ENCODE data around the gene S1PR3. TPM values are rescaled to one million over a fixed set of nuclear protein-coding genes. Genes with fewer than 3 reads are reported as not detected.

S1PR3 gene
- total and polyA plus RNA-seq, 9 donors = 14.7 to 54.7 (median 34.6) TPM

- peaks cover 29% of the 10 kb centered on the region for H3K36me3 ChIP-seq (ENCODE audit: control insufficient read depth, insufficient read depth, low read length)
- H3K27me3 ChIP-seq (ENCODE audit: control insufficient read depth, insufficient read depth, low read length) = peaks cover 5% of the 10 kb centered on the region
- H3K4me3 ChIP-seq (ENCODE audit: low read length) = no peak overlapping the region
- H3K4me1 ChIP-seq (ENCODE audit: control insufficient read depth, insufficient read depth, low read length) = peaks cover 65% of the 10 kb centered on the region
- no peak for DNase-seq
- H3K9me3 ChIP-seq (replicated peaks; ENCODE audit: control insufficient read depth, low read depth, low read length) = no peaks in the 10 kb centered on the region
- WGBS (ENCODE audit: insufficient coverage) = 61% methylated on average over 8 of the region's 8 CpGs
- no peak overlapping the region for H3K27ac ChIP-seq (ENCODE audit: low read length)
Observed at GRCh38 chr9:88997646-88998045, 6.4 kb downstream of the S1PR3 start.

GRCh38 chr9:88998503-88998902, 7.2 kb downstream of the S1PR3 start:
- peaks cover 32% of the 10 kb centered on the region for H3K36me3 ChIP-seq (ENCODE audit: control insufficient read depth, insufficient read depth, low read length)
- no peaks in the 10 kb centered on the region for H3K9me3 ChIP-seq (replicated peaks; ENCODE audit: control insufficient read depth, low read depth, low read length)
- peak overlapping the region; percentile 55 for H3K27ac ChIP-seq (ENCODE audit: low read length)
- peaks cover 65% of the 10 kb centered on the region for H3K4me1 ChIP-seq (ENCODE audit: control insufficient read depth, insufficient read depth, low read length)
- H3K27me3 ChIP-seq (ENCODE audit: control insufficient read depth, insufficient read depth, low read length) = peaks cover 5% of the 10 kb centered on the region
- H3K4me3 ChIP-seq (ENCODE audit: low read length) = no peak overlapping the region
- DNase-seq = no peak
- WGBS (ENCODE audit: insufficient coverage) = 19% methylated on average over 2 of the region's 2 CpGs

GRCh38 chr9:88998911-88999310, 7.6 kb downstream of the S1PR3 start:
- Histone ChIP-seq H3K9me3 (replicated peaks; ENCODE audit: control insufficient read depth, low read depth, low read length) (no peaks in the 10 kb centered on the region), H3K27me3 (ENCODE audit: control insufficient read depth, insufficient read depth, low read length) (peaks cover 3% of the 10 kb centered on the region), H3K36me3 (ENCODE audit: control insufficient read depth, insufficient read depth, low read length) (peaks cover 29% of the 10 kb centered on the region), H3K4me1 (ENCODE audit: control insufficient read depth, insufficient read depth, low read length) (peaks cover 62% of the 10 kb centered on the region), H3K27ac (ENCODE audit: low read length) (peak overlapping the region; percentile 55), H3K4me3 (ENCODE audit: low read length) (no peak overlapping the region)
- 56% methylated on average over 4 of the region's 9 CpGs for WGBS (ENCODE audit: insufficient coverage)
- DNase-seq = peak; percentile 76

GRCh38 chr9:89000371-89000781, 9.1 kb downstream of the S1PR3 start:
- no peak overlapping the region for H3K27ac ChIP-seq (ENCODE audit: low read length)
- WGBS (ENCODE audit: insufficient coverage) = 70% methylated on average over 9 of the region's 9 CpGs
- H3K4me1 ChIP-seq (ENCODE audit: control insufficient read depth, insufficient read depth, low read length) = peaks cover 51% of the 10 kb centered on the region
- H3K36me3 ChIP-seq (ENCODE audit: control insufficient read depth, insufficient read depth, low read length) = peaks cover 31% of the 10 kb centered on the region
- H3K9me3 ChIP-seq (replicated peaks; ENCODE audit: control insufficient read depth, low read depth, low read length) = no peaks in the 10 kb centered on the region
- H3K27me3 ChIP-seq (ENCODE audit: control insufficient read depth, insufficient read depth, low read length) = peaks cover 3% of the 10 kb centered on the region
- DNase-seq = no peak
- H3K4me3 ChIP-seq (ENCODE audit: low read length) = no peak overlapping the region

DNA sequence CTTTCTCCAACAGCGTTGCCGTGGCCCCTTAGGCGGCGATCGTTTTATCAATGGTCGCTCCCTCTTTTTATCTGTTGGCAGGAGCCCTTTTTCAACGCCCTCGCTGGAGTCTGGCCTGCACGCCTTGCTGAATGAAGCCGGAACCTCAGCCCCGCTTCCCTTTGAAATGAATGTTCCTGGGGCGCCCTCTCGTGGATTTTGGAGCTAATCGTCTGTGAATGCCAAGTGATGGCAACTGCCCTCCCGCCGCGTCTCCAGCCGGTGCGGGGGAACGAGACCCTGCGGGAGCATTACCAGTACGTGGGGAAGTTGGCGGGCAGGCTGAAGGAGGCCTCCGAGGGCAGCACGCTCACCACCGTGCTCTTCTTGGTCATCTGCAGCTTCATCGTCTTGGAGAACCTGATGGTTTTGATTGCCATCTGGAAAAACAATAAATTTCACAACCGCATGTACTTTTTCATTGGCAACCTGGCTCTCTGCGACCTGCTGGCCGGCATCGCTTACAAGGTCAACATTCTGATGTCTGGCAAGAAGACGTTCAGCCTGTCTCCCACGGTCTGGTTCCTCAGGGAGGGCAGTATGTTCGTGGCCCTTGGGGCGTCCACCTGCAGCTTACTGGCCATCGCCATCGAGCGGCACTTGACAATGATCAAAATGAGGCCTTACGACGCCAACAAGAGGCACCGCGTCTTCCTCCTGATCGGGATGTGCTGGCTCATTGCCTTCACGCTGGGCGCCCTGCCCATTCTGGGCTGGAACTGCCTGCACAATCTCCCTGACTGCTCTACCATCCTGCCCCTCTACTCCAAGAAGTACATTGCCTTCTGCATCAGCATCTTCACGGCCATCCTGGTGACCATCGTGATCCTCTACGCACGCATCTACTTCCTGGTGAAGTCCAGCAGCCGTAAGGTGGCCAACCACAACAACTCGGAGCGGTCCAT, 10.0 kb downstream of the S1PR3 start:
- DNase-seq = peak; percentile 93
- Histone ChIP-seq H3K27me3 (ENCODE audit: control insufficient read depth, insufficient read depth, low read length) (peaks cover 3% of the 10 kb centered on the region), H3K27ac (ENCODE audit: low read length) (no peak overlapping the region), H3K9me3 (replicated peaks; ENCODE audit: control insufficient read depth, low read depth, low read length) (no peaks in the 10 kb centered on the region), H3K4me3 (ENCODE audit: low read length) (no peak overlapping the region), H3K36me3 (ENCODE audit: control insufficient read depth, insufficient read depth, low read length) (peaks cover 26% of the 10 kb centered on the region), H3K4me1 (ENCODE audit: control insufficient read depth, insufficient read depth, low read length) (peaks cover 47% of the 10 kb centered on the region)
- WGBS (ENCODE audit: insufficient coverage) = 27% methylated on average over 49 of the region's 52 CpGs

DNA sequence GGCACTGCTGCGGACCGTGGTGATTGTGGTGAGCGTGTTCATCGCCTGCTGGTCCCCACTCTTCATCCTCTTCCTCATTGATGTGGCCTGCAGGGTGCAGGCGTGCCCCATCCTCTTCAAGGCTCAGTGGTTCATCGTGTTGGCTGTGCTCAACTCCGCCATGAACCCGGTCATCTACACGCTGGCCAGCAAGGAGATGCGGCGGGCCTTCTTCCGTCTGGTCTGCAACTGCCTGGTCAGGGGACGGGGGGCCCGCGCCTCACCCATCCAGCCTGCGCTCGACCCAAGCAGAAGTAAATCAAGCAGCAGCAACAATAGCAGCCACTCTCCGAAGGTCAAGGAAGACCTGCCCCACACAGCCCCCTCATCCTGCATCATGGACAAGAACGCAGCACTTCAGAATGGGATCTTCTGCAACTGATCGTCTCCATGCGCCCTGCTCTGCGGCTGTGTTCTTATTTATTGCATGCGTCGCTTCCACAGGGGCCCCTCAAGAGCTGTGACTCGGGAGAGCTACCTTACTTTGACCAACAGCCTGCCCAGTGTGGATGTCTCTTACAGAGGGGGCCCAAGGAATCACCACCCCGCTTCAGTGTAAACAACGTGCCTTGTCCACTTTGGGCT, 10.8 kb downstream of the S1PR3 start:
- DNase-seq = no peak

GRCh38 chr9:89002987-89003386, 11.7 kb downstream of the S1PR3 start:
- H3K4me1 ChIP-seq (ENCODE audit: control insufficient read depth, insufficient read depth, low read length) = peaks cover 37% of the 10 kb centered on the region
- WGBS (ENCODE audit: insufficient coverage) = 40% methylated on average over 2 of the region's 6 CpGs

More for the DNA sequence above, 10.8 kb downstream of the S1PR3 start:
- H3K27ac ChIP-seq (ENCODE audit: low read length) = no peak overlapping the region
- H3K4me1 ChIP-seq (ENCODE audit: control insufficient read depth, insufficient read depth, low read length) = peaks cover 42% of the 10 kb centered on the region
- 86% methylated on average over 24 of the region's 27 CpGs for WGBS (ENCODE audit: insufficient coverage)
- H3K36me3 ChIP-seq (ENCODE audit: control insufficient read depth, insufficient read depth, low read length) = peaks cover 19% of the 10 kb centered on the region
- peaks cover 3% of the 10 kb centered on the region for H3K27me3 ChIP-seq (ENCODE audit: control insufficient read depth, insufficient read depth, low read length)
- H3K4me3 ChIP-seq (ENCODE audit: low read length) = no peak overlapping the region
- H3K9me3 ChIP-seq (replicated peaks; ENCODE audit: control insufficient read depth, low read depth, low read length) = no peaks in the 10 kb centered on the region

GRCh38 chr9:89005323-89005722, 14.1 kb downstream of the S1PR3 start:
- no peaks in the 10 kb centered on the region for H3K9me3 ChIP-seq (replicated peaks; ENCODE audit: control insufficient read depth, low read depth, low read length)
- H3K4me1 ChIP-seq (ENCODE audit: control insufficient read depth, insufficient read depth, low read length) = peaks cover 19% of the 10 kb centered on the region
- H3K4me3 ChIP-seq (ENCODE audit: low read length) = no peak overlapping the region
- peaks cover 19% of the 10 kb centered on the region for H3K36me3 ChIP-seq (ENCODE audit: control insufficient read depth, insufficient read depth, low read length)
- H3K27ac ChIP-seq (ENCODE audit: low read length) = no peak overlapping the region
- no peak for DNase-seq
- H3K27me3 ChIP-seq (ENCODE audit: control insufficient read depth, insufficient read depth, low read length) = peaks cover 3% of the 10 kb centered on the region
- 82% methylated on average over 7 of the region's 9 CpGs for WGBS (ENCODE audit: insufficient coverage)

More at GRCh38 chr9:89002987-89003386, 11.7 kb downstream of the S1PR3 start:
- Histone ChIP-seq H3K36me3 (ENCODE audit: control insufficient read depth, insufficient read depth, low read length) (peaks cover 19% of the 10 kb centered on the region), H3K27me3 (ENCODE audit: control insufficient read depth, insufficient read depth, low read length) (peaks cover 3% of the 10 kb centered on the region), H3K27ac (ENCODE audit: low read length) (no peak overlapping the region), H3K4me3 (ENCODE audit: low read length) (no peak overlapping the region), H3K9me3 (replicated peaks; ENCODE audit: control insufficient read depth, low read depth, low read length) (no peaks in the 10 kb centered on the region)
- DNase-seq = no peak

DNA sequence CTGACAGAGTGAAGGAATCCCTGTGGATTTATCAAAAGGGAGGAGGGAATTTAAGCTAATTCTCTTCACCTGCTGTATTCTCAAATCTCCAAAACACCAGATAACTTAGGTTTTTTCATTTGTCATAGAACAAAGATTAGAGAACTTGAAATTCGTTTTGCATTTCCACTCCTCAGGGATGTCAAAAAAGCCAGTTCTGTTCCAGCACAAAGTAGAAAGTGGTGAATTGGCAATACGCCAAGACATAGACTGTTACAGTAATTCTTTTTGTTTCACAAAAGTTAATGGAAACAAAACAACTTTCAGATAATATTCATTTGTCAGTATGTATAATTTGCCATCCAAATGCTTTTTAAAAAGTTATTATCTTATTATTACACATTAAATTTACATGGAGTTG, 15.0 kb downstream of the S1PR3 start:
- Histone ChIP-seq H3K36me3 (ENCODE audit: control insufficient read depth, insufficient read depth, low read length) (peaks cover 17% of the 10 kb centered on the region), H3K4me3 (ENCODE audit: low read length) (no peak overlapping the region), H3K4me1 (ENCODE audit: control insufficient read depth, insufficient read depth, low read length) (peaks cover 10% of the 10 kb centered on the region), H3K9me3 (replicated peaks; ENCODE audit: control insufficient read depth, low read depth, low read length) (no peaks in the 10 kb centered on the region), H3K27ac (ENCODE audit: low read length) (peak overlapping the region; percentile 32), H3K27me3 (ENCODE audit: control insufficient read depth, insufficient read depth, low read length) (peaks cover 2% of the 10 kb centered on the region)
- no CpG with 5 or more reads among the region's 2 CpGs for WGBS (ENCODE audit: insufficient coverage)
- DNase-seq = peak; percentile 74

Measured in muscle of leg (tissue), 11 donors.